Stimulated activated CD8-positive, alpha-beta memory T cell treated with anti-CD3 and anti-CD28 coated beads, Interleukin-7, amount 100 ng/mL, for 24 hours (primary cell): ENCODE data around the gene NSMCE1.

Experiments
- DNase-seq: peaks from one replicate; pipeline ENCODE4 v3.0.0-alpha.2; 2020; ENCODE audit warnings: low read depth

The NSMCE1 gene

DNA sequence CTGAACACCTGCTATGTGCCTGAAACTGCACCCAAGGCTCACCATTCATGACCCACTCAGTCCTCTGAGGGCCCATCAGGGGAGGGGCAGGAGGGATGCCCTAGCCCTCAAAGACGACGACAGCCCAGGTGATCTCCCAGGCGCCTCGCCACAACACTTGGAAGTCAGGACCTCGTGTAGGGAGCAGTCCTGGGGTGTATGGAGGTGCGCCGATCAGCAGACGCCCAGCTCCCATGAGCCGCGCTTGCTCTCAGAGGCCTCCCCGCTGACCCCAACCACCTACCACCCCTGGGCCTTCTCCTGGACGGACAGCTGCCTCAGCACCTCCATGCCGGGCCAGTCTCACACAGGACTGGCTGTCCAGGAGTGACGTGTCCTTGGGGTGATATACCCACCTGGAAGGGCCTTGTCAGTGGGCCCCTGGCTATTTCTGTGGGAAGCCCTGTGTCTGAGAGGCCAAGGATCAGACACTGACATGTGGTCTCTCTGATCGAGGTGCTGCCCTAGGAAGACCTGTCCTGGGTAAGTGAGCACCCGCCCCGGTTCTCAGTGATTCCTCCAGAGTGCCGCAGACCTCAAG is 38.6 kb downstream of the NSMCE1 start:
- DNase-seq, result no peak

DNA sequence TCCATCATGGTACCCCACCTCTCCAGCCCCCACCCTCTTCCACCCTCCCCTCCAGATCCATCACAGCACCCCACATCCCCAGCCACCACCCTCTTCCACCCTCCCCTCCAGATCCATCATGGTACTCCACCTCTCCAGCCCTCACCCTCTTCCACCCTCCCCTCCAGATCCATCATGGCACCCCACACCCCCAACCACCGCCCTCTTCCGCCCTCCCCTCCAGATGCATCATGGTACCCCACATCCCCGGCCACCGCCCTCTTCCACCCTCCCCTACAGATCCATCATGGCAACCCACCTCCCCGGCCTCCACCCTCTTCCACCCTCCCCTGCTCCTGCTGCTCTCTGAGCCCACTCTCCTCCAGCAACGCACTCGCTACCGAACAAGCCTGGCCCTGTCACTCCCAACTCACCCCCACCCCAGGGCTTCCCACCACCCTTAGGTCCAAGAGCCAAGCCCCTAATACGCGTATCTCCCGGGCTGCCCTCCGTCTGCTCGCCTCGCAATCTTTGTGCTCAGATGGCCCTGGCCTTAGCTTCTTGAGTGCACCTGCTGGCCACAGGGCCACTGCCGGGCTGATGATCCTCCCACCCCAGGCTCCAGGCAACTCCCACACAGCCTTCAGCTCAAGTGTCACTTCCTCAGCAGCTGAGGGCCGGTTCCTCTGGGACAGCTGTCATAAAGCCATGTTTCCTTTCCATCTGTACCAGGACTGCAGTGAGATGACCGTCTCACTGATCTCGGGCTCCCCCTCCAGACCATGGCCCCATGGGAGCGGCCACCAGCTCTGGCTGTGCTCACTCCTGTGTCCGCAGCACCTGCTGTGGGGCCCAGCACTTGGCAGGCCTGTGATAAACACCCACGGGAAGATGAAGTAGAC is 39.7 kb downstream of the NSMCE1 start:
- DNase-seq, result no peak

DNA sequence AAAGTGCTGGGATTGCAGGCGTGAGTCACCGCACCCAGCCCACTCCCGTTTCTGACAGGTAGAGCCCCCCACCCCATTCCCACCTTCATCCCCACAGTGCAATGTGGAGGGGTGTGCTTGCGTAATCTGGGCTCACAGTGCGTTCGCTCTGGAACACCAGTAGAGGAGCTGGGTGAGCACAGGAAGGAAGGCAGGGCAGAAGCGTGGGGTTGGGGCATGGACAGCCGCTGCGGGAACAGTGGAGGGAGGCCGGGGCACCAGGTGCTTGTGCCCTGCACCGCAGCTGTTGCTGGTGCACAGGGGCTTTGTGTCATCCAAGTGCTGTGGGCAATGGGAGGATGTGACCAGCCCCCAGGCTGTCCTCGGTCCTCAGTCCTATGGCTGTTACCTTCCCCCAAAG is 40.5 kb downstream of the NSMCE1 start:
- DNase-seq, result no peak

DNA sequence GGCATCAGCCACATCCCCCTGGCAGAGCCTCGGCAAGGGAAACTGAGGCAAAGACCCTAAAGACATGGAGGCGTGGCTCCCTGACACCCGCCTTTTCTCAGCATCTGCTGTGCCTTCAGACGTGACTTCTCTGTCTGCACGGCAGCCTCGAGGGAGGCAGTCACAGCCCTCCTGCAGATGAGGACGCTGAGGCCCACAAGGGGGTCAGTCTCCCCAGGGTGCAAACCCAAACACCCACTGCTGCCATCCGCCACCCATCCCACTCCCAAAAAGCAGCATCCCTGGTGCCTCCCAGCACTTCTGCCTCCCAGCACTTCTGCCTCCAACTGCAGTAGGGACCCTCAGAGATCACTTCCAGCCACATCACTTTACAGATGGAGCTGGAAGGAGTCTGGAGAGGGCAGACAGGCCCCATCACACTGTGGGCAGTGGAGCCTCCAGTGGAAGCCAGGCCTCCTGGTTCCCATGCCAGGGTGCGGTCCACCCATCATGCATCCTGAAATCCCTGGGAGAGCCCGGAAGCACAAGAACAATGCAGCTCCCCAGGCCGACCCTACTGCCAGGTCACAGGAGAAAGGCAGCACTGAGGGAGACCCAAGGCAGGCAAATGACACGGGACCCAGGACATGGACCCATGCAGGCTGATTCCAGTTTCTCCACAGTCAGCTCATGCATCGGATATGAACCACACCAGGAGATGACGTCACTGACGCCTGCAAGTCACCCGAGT is 41.4 kb downstream of the NSMCE1 start:
- DNase-seq, result no peak

DNA sequence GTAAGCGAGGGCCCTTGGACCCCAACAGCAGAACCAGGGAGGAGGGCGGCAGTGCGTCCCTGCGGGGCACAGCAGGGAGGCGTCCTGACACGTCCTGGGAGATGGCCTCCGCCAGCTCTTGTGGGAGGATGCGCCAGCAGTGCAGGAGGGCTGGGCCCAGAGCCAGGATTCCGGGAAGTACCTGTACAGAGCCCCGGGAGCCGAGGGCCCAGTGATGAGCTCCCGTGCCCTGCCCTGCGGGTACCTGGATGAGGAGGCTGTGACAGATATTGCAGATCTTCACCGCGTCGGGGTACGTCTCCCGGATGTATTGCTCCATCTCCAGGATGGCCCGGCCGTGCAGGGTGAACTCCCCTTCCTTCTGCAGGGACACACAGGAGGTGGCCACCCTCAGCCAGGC is 42.1 kb downstream of the NSMCE1 start:
- no peak for DNase-seq

DNA sequence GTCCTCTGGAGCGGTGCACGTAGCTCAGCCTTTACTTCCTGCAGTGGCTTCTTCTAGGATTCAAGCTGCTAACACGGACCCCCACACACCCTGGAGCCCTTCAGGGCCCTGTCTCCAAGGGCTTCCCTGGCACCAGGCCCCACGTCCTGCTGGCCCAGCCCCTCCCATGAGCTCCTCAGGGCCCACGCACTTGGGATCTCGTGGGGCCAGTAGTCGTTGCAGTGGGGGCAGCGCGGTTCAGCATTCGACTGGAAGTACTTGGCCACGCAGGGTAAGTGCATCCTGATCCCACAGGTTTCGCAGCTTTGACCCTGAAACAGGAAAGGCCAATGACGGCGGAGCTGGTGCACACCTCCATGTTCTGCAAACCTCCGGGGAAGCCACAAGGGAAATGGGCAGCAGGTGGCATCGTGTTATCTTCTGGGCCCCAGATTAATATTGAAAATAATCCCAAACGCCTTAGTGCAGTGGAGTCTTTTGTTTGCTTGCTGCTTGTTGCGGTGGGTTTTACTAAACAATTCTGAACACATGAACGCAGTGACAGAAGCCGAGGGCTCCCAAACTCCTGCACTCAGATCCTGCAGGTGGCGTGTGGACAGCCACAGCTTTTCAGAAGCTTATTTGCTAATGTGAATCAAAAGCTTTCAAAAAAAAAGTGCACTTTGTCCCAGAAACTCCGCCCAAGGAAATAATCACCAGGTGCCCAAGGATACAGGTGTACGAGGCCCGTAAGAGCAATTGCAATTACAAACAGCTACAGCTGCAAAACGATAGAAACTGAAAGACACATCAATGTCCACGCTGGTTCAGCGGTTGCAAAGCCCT is 42.8 kb downstream of the NSMCE1 start:
- DNase-seq, result no peak

DNA sequence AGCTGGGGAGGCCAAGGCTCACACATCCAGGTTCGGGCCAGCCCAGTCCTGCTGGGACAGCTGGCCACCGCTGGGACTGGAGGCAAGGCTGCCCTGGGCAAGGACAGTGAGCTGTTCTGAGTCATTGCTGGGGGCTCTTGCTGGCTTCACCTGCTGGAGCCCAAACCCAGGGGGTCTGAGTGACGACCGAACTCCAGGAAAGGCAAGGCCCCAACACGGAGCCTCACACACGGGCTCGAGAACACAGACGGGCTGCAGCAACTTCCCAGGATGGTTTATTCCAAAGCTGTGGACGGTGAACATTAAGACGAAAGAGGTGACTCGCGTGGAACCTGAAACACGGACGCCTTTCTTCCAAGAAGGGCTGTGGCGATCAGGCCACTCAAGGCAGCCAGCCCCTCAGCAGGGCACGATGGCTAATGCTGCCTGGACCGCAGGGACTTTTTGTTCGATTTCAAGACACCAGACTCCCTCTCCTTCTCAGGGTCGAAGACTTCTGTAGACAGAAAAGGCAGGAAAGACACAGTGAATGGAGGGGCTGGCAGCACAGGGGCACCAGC is 43.8 kb downstream of the NSMCE1 start:
- DNase-seq, result no peak

DNA sequence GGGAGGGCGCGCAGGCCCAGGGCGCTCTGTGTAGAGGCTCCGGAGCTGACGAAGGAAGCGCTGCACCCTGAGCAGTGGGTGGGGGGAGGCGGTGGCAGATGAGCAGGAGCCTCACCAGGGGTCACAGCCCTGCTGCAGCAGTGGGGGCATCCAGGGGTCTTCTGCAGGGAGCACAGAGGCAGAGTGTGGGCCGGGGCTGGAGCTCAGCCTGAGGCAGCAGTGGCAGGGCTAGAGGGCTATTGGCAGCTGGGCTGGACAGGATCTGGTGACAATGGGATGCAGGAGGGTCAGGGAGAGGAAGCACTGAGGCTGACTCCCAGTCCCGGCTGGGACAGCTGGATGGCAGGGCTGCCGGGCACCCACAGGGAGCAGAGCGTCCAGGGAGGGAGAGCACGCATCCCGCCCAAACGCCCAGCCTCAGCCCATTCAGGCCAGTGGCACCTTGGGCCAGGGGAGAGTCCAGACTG is 44.3 kb downstream of the NSMCE1 start:
- DNase-seq, result no peak

DNA sequence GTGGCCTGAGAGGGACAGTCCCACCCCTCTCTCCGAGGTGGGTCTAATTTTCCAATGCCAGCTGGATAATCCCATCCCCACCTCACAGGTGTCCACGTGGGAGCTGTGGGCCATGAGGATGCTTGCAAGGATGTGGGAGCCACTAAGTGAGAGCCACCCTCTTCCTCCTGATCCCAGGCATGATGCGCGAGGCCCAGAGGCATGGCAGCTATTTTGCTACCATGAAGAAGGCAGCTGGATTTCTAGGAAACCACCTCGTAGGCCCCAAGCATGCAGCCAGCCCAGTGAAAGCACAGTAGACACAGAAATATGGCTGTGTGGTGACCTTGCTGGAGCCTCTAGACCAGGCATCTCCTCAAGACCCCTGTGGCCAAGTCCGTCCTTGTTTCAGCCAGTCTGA is 44.9 kb downstream of the NSMCE1 start:
- no peak for DNase-seq

DNA sequence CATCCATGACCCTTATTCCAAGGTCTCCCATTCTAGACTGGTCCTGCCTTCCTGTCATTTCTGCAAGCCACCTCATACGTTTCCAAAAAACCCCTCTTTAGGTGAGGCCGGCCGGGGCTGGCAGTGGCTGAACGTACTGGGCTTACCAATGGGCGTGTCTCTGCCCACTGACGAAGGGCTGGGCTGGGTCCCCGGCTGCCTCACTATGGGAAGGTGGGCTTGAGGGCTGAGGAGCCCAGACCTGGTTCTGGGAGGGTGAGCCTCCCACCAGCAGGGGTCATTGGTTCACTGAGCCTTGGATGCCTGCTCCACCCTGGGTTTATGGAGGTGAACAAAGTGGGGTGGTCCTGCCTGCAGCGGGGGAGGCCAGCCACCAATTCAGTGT is 45.4 kb downstream of the NSMCE1 start:
- DNase-seq, result no peak

DNA sequence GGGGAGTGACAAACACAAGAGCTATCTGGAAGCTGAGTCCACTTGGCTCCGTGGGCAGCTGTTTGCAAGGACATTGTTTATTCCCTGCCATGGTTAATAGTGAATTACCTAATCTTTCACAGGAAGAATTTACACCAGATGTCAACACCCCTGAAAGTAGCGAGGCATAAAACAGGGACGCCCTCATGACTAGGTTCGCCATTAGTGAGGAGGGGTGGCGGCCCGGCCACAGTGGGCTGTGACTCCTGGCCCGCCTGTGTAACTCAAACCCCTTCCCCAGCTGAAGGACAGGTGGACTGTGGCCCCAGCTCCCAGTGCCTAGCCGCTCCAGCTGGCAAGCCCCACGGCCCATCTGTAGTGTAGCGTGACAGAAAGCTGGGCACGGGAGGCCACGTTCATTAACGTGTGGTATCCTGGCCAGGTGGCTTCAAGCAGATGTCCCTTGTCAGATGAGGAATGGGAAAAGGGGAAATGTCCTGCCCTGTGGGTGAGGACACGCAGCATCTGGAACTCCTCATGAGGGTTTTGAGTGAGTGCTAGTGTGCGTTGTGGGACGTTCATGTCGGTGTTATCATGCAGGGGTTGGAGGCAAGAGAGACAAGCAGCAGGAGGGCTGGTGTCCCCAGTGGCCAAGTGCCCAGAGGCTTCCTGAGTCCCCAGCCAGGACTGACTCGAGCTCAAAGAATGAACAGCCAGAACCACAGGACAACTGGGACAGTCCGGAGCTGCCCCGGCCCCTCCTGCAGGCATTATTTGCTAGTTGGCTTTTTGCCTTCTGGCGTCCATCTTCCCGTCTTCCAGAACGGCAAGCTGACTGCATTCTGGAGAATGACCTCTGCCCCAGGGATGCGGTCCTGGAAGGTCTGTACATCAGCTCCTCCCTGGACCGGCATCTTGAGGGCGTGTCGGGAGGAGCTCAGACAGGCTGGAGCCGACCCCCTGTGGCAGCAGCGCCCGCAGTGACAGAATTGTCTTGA is 46.0 kb downstream of the NSMCE1 start:
- DNase-seq, result no peak

DNA sequence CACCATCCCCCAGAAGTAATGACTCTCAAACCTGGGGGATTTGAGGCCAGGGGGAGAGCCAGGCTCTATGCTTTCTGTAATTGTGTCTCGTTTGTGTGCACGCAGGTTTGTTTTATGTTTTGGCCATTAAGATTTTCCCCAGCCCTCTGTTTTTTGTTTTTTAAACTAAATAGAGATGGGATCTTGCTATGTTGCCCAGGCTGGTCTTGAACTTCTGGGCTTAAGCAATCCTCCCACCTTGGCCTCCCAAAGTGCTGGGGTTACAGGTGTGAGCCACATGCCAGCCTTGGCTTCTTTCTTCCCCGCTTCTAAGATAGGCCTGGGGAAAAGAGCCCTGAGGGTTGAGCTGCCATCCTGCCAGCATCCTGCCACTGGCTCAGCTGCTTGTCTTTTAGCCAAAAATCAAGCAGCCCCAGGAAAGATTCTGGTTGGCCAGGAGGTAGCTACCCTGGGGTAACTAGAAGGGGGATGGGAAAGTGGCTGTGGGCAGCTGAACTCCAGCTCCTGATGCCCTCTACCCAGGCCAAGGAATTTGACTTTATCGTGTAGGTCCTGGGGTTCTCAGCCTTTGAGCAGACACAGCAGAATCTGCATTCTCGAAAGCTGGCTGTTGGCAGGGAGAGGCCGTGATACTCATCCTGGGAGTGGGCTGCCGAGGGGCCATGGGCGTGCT is 46.9 kb downstream of the NSMCE1 start:
- no peak for DNase-seq

DNA sequence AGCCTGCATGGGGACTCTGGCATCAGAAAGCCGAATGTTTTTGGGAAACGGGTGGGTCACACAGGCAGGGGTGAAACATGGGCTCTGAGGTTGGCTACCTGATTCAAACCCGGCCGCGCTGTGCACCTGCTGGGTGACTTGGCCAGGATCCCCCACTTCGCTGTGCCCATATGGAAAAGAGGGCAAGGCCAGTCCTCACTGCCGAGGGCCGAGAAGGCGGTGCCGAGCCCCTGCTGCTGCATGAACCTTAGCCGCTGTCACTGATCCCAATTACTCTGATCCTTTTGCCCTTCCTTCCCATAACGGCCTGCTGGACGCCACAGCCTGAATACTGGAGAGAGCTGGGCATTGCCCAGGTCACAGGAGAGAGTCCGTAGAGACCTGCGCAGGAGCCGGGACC is 47.6 kb downstream of the NSMCE1 start:
- DNase-seq, result no peak

DNA sequence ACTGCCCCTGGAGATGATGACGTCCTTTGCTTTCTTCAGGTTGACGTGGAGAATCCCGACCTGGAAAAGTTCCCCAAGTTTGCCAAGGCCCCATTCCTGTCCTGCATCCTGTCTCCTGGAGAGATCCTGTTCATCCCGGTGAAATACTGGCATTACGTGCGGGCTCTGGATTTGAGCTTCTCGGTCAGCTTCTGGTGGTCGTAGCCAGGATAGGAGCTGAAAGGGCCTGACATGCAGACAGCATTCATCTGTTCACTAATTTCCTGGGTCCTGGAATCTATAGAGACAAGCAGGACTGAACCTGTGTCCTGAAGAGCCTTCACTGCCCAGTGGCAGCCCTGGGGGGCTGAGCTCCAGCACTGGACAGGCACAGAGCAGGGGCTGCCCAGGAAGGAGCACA is 48.0 kb downstream of the NSMCE1 start:
- DNase-seq, result no peak

DNA sequence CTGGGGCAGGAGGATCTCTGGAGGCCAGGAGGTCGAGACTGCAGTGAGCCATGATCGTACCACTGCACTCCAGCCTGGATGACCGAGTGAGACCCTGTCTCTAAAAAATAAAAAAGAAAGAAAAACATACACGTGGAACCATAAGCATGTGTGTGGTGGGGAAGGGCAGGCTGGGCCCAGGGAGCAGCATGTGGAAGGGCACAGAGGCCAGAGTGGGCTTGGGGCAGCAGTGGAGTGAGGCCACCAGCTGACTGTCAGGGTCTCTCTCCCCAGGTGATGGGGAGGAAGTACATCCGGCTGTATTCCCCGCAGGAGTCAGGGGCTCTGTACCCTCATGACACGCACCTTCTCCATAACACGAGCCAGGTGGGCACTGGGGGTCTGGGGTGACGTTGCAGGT is 48.5 kb downstream of the NSMCE1 start:
- DNase-seq, result no peak

DNA sequence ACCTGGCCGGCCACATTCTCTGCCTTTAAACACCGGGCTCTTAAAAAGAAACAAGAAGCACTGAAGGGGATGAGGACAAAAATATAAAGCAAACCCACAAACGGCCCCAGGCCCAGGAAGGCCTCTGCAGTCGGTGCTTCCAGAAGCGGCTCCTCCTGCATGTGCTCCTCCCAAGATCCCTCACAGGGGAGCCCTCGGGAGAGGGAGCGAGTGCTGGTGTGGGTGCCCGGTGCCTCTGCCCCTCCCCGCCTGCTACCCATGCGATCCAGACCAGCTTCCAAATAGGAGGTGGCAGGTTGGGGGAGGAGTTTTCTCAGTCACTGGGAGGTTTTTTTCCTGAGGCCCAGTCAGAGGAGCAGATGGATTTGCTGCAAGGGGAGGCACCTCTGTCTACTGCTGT is 49.4 kb downstream of the NSMCE1 start:
- DNase-seq, result no peak

DNA sequence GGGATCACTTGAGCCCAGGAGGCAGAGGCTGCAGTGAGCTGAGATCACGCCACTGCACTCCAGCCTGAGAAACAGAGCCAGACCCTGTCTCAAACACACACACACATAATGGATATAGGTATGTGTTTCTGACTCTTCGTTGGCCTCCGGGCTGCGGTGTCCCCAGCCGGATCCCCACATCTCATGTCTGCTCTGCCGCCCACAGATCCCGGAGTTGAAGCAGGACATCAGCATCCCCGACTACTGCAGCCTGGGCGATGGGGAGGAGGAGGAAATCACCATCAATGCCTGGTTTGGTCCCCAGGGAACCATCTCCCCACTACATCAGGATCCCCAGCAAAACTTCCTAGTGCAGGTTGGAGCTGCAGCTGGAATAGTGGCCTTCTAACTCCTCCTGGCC is 49.8 kb downstream of the NSMCE1 start:
- no peak for DNase-seq

DNA sequence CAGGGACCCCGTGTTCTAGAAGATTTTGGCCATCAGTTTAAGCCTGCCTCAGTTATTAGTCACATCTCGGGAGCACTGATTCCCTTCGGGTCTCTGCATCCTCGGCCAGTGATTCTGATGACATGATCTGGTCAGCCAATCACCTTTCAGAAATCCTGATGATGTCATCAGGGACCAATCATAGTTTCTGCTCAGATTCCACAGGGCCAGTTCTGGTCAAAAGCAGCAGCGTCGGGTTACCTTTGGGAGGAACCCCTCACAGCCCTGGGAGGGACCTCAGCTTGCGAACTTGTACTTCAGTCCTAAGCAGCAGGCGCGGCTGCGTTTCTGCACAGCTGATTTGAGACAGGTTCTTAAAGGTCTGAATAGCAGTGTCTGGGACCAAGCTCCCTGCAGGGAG is 51.3 kb downstream of the NSMCE1 start:
- no peak for DNase-seq

DNA sequence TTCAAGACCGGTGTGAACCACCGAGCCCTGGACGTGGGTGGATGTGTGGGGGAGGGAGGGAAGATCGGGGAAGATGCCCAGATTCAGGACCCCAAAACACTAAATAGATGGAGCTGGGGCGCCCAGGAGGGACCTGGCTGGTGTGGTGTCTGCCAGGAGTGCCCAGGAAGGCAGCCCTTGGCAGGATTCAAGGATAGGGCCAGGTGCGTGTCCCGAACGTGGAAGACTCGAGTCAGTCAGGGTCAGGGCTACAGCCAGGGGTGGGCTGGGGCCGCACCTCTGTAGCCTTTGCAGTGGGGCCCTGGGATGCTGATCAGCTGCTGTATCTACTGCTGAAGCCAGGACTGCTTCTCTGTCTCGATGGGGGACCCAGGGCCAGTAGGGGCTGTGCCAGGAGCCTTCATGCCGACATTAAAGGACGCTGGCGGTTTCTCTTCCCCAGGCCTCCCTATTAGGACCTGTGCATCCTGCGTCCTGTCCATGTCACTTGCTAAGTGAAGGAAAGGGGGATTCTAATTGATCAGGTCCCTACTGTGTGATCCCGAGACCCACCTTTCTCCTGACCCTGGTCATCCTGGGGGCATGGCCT is 52.2 kb downstream of the NSMCE1 start:
- DNase-seq, result no peak

DNA sequence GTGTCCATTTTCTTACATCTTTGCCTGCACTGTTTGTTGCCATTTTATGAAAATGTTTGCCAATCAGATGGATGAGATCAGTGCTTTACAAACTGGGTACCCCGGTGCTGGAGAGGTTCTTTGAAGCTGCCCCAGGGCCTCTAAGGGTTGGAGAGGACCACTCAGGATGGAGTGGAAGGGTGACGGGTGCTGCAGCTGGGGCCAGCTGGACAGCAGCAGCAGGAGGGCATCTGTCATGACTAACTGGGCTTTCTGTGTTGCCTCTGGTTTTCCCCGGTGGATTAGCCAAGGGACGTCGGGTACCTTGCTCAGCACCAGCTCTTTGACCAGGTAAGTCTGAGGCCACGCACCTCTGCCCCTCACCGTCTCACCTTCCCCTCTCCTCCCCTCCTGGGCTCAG is 52.9 kb downstream of the NSMCE1 start:
- no peak for DNase-seq
